Fibroblast of skin of right quadriceps (primary cell): ENCODE results near the gene SPINK4.

ENCODE experiments used
- DNase-seq: peaks from one replicate; pipeline ENCODE4 v3.0.0-alpha.2; 2013

The SPINK4 gene

DNA sequence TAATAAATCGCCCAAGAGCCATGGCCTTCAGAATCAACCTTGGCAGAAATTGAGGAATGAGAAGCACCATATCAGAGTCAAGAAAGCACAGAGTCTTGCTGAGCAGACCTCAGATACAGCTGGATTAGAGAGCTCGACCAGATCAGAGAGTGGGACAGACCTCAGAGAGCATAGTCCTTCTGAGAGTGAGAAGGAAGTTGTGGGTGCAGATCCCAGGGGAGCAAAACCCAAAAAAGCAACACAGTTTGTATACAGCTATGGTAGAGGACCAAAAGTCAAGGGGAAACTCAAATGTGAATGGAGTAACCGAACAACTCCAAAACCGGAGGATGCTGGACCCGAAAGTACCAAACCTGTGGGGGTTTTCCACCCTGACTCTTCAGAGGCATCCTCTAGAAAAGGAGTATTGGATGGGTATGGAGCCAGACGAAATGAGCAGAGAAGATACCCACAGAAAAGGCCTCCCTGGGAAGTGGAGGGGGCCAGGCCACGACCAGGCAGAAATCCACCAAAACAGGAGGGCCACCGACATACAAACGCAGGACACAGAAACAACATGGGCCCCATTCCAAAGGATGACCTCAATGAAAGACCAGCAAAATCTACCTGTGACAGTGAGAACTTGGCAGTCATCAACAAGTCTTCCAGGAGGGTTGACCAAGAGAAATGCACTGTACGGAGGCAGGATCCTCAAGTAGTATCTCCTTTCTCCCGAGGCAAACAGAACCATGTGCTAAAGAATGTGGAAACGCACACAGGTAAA, 54.9 kb downstream of the SPINK4 start:
- no peak for DNase-seq

DNA sequence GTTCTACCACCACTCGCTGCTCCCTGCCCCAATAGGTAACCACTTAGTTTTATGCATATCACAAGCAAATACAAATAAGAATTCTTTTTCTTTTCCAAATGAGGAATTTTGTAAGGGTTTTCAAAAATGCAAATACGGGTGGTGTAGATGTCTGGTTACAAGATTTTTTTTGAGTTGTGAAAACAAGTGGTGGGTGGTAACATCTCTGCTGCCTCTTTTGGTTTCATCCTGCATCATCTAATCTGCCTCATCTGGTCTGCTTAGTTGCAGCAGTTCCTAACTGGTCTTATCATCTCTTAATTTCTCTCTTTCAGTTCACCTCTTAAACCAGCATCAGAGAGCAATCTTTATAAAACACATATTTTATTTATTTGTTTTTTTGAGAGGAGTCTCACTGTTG, 55.6 kb downstream of the SPINK4 start:
- DNase-seq: no peak

DNA sequence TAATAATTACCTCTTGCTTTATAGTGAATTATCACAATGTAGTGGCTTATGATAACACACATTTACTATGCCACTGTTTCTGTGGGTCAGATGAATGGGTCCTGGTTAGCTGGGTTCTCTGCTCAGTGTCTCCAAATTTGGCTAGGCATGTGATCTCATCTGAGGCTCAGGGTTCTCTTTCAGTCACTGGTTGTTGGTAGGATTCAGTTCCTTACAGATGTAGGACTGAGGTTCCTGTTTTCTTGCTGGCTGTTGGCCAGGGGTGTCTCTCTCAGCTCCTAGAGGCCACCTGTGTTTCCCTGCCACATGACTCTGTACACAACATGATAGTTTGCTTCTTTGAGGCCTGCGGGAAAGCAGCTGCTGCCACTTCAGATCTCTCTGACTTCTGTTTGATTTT, 57.5 kb downstream of the SPINK4 start:
- DNase-seq: no peak
